SKM-1 (cell line): ENCODE measurements around the gene UBQLNL.

Source experiments
- DNase-seq: peaks from one replicate; lab custom pipeline; 2025; ENCODE audit not compliant: unreplicated experiment; lab: John Stamatoyannopoulos, UW

UBQLNL gene, protein sequence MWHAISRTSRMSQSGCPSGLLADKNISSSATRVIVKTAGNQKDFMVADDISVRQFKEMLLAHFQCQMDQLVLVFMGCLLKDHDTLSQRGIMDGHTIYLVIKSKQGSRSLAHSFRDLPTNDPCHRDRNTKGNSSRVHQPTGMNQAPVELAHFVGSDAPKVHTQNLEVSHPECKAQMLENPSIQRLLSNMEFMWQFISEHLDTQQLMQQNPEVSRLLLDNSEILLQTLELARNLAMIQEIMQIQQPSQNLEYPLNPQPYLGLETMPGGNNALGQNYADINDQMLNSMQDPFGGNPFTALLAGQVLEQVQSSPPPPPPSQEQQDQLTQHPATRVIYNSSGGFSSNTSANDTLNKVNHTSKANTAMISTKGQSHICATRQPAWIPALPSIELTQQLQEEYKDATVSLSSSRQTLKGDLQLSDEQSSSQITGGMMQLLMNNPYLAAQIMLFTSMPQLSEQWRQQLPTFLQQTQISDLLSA

GRCh38 chr11:5516599-5516998 is at the start of gene UBQLNL:
Gene UBQLNL, minus strand, starts transcription at chr11:5516699. Its CDS starts 258 bp downstream, at chr11:5516441.
- DNase-seq, result no peak

DNA sequence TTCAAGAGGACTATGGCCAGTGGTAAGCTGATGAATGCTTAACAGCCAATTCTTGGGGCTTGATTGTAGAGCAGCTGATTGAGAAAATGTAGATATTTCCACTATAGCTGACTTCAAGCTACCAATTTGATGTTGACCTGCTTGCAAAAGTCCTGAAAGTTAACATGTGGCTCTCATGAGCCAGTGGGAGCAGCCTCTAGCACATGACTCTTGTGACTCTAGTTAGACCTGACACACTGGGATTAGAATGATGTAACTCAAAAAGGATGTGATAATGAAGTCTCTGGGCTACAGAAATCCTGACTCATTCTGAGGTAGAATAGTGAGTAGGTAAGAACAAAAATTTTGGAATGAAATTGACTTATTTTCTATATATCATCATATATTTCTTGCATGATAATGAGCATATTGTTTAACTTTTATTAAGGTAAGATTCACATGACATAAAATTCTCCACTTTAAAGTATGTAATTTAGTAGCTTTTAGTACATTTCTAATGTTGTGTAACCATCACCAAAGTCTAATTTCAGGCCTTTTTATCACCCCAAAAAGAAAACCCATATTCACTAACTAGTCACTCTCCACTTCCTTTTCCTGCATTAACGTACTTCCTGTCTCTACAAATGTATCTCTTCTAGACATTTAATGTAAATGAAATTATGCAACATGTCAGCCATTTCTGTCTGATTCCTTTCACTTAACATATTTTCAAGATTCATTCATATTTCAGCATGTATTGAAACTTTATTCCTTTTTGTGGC is 47.9 kb upstream of the UBQLNL start:
- DNase-seq, result no peak

GRCh38 chr11:5557751-5558150 is 41.3 kb upstream of the UBQLNL start:
- DNase-seq, result no peak

- no peak for DNase-seq
Observed at GRCh38 chr11:5556596-5557188, 40.2 kb upstream of the UBQLNL start.

GRCh38 chr11:5553343-5553742 is 36.8 kb upstream of the UBQLNL start:
- no peak for DNase-seq

GRCh38 chr11:5550440-5551095 is 34.1 kb upstream of the UBQLNL start:
- DNase-seq, result no peak

DNA sequence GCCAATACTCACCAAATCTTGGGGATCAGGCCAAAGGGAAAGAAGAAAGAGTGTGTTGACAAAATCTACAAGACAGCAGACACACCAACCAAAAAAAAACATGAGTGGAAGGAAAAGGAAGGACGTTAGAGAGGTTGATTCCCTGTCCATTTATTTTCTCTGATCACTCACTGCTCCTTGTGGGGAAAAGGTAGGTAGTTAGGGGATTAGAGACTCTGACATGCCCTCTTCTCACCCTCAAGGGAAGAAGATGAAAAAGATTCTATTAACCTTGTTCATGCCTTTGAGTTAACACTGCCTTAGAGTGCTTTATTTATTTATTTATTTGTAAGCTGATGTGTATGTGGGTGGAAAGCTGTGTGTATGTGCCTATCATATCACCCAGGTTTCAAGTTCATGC is 31.9 kb upstream of the UBQLNL start, which contains the start of gene OR52H1:
Gene OR52H1 (minus strand): TSS at position 101 of the 400 bp plus-strand sequence. CDS start 3,035 bp downstream, outside the sequence.
- no peak for DNase-seq

GRCh38 chr11:5547982-5548381 is 31.5 kb upstream of the UBQLNL start:
- DNase-seq, result no peak

GRCh38 chr11:5546457-5546856 is 30.0 kb upstream of the UBQLNL start:
- no peak for DNase-seq

- no peak for DNase-seq
Observed at GRCh38 chr11:5541427-5541826, 24.9 kb upstream of the UBQLNL start.

DNA sequence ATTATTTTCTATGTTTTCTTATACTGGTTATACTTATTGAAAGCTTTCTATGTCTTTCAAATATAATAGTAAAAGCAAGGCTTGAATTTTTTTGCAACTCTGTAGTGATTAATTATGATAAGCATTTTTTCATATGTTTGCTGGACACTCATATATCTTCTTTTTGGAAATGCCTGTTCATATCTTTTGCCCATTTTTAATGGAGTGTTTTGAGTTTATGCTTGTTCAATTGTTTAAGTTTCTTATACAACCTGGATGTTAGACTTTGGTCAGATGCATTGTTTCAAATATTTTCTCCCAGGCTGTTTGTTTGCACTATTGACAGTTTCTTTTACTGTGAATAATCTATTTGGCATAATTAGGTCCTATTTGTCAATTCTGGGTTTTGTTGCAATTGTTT is 20.0 kb upstream of the UBQLNL start:
- no peak for DNase-seq

DNA sequence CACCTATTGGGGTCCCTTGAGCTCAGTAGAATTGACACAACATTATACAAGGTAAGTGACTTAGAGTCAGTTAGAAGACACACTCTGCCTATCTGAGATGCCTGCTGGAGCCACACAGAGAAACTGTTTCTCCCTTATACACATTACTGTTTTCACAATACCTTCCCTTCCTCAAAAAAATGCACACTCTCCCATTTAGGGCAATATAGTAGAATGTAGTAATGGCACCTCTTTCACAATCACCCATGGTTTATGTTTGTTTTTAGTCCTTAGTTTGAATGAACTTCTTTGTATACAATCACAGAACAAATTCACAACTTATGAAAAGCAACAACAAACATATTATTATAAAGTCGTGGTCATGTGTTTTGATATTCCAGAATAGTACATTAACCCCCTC is 17.5 kb upstream of the UBQLNL start:
- peak; percentile 24 for DNase-seq

DNA sequence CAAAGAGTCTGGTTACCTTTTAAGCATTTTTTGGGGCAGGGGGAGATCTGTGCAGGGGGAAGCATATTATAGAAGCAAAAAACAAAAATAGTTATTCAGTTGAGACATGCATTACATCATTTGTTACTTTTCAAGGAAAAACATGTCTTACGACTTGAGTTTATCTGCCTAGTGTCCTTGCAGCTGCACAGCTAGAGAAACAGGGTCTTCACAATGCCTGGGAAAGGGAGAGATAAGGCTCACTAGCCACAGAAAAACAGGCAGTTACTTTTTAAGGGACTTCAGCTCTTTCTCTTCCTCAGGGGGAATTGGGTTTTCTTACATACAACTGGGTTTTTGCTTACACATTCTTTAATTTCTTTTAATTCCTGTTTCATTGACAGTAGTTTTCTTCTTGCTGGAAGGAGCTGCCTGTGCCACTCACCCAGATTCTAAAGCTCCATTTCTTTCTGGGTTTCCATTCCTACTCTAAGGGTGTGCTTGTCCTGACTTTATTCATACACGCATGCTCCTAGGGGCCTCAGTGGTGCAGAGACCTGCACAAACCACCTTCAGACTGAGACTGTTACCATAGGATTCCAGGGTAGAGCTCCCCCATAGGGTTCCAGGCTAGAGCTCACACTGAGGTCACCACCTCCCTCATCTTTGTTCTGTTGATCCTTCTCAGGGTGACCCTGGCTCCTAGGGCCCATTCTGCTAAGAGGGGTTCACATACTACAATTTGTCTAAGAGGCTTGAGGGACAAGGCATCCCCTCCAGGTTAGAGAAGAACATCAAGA is 14.7 kb upstream of the UBQLNL start:
- no peak for DNase-seq

GRCh38 chr11:5528495-5528894 is 12.0 kb upstream of the UBQLNL start:
- DNase-seq, result no peak

GRCh38 chr11:5527716-5528115 is 11.2 kb upstream of the UBQLNL start:
- DNase-seq, result no peak

DNA sequence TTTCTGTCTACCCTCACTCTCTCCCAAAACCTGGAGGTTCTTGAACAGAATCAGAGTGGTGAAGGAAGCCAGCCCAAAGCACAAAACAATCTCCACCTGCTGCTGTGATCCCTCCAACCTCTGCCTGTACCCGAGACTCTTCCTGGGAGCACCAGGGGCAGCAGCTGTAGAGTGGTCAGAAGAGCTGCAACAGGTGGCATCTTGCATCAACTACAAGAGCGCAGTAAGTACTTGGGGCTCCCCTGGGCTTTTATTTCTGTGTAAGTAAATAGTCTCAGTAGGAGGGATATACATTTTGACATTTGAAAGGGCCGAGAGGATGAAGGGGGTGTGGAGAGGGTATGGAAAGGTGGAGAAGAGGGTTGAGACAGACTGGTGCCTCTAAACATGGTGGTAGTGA is 8.3 kb upstream of the UBQLNL start:
- no peak for DNase-seq

- no peak for DNase-seq
Observed at GRCh38 chr11:5522308-5522707, 5.8 kb upstream of the UBQLNL start.

DNA sequence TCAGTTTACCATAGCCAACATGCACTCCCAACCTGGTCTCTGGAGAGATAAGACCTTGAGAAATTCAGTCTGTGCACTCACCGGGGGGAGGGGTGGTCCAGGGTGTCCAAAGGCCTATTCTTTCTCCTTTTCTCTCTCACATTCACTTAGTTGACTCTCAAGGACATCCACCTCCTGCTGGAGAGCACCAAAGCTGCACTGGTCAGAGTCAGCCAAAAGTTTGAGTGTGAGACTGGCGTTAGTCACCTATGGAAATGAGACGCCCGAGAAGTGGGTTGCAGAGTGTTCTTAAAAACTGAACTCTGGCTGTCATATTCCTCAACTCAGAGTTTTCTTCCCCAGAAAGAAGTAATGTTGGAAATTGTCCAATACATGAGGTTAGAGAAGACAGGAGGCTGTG is 5.0 kb upstream of the UBQLNL start:
- DNase-seq, result no peak

DNA sequence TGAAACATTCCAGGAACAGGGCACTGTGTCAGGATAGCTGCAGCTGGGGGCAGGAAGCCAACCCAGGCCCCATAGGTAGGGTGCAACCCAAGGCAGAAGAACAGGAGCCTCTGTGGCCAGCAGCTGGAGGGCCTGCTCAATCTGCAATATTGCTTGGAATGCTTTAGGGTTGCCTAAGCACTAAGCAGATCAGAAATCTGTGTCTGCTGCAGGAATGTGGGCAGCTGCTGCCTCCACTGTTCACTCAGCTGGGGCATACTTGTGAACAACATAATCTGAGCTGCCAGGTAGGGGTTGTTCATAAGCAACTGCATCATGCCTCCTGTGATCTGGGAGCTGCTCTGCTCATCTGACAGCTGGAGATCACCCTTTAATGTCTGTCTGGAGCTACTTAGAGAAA is 1.7 kb downstream of the UBQLNL start:
- no peak for DNase-seq

DNA sequence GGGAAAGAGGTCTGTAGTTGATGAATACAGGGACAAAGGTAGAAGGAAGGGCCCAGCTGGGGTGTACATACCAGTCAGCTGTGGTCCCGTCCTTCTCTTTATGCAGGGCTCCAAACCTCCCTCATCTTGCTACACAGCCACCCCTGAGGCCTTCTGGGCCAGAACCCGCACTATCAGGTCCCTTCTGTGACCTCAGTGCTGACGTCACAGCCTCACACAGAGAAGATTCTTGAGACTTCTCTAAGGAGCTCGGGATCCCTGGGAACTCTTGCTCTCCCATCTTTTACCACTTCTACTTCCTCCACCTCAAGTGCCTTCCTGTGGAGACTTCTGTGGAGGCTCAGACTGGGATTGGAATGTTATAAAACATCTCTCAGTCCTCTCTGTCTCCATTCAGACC is 6.7 kb downstream of the UBQLNL start, which contains the start of gene UBQLN3:
Gene UBQLN3 (minus strand): TSS at position 155 of the 400 bp plus-strand sequence. CDS start 399 bp downstream, outside the sequence.
- no peak for DNase-seq
